Inflammatory macrophage (primary cell): ENCODE results near the gene PSMA6.
"Not testable (repeated sequence)": the region's sequence is repeated elsewhere in the genome, so short reads cannot be mapped to it uniquely, and the experiment has no call there.

Experiments used
- DNase-seq, 2 donors: peaks; one replicate each; pipeline ENCODE4 v3.0.0-alpha.2; 2020 to 2022

PSMA6 gene

DNA sequence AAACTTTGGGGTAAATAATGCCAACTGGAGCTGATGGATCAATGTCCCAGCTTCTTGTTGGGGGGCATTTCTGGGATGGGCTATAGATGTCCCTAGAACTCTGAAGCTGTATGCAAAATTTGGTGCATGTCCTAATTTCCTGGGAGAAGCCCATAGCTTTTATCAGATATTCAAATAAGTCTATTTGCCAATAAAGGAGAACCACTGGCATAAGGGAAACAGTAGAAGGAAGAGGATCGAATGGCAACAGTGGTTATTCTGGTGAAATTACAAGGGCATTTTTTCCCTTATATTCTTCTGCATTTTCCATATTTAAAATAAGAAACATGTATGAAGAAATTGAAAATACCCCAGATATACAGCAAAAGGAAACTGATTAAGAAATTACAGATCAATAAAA, 34.2 kb downstream of the PSMA6 start:
- no peak for DNase-seq

DNA sequence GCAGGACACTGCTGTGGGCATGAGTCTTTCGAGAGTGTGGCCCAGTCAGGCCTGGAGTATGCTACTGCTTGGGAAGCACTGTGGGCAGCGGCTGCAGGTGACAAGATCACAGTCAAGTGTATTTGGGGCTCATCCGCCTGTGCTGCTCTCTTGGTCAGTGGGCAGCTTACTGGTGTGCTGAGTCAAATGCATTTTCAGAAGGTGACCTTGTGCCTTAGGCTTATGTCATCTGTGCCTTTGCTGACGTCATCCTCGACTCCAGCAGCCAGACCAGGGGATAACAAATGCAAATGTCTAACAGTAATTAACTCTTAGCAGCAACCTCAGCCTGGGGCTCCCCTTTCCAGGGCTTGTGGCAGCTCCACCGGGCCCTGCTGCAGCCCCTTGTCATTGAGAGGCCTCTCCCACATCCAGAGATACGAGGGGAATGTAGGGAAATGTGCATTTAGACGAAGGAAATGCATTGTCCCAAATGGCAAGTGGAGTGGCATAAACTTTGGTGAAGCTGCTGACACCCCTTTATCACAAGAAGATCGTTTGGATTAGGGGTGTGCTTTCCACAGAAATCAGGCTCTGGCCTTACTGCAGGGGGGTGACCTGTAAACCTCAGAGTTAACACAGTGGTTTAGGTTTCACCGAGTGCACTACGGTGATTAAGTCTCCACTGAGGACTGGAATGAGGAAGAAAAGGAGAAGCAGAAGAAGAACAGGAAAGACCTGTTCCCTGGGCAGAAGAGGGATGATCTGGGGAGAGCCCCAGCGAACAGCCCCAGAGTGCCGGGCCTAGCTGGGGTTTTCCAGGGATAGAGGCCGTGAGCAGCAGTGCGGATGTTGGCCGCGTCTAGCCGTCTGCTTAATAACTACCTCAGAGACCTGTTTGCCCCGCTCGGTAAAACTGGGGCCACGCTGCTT, 39.7 kb downstream of the PSMA6 start:
- peak; percentile 26 to 48 for DNase-seq

DNA sequence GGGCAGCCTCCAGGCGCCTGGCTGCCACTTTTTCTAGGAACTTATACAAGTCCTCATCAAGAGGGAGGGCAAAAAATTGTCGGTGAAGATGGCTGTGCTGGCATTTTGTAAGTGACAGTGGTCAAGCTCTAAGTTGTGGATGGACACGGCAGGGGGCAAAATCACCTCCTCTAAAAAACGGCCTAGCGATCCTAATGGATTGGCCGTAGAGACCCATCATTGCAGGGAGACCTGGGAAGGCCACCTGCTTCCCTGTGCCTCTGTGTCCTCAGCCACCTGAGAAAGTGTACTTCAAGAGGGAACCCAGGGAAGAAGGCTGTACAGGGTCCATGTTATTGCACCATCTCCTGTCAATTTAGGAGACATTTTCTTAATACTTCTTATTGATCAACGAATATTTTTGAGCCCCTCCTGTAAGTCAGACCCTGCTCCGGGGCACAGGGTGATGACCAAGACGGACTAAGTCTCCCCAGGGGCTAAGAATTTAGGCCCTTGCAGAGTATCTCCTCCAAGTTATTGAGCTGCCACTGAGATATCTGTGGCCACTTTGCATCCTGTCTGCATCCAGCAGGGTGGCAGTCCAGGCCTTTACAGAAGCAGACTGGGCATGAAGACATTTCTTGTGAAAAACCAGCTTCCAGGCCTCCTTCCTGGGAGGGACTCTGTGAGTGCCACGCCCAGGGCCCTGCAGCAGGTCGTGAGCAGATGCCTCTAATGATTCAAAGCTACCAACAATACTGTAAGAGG, 40.5 kb downstream of the PSMA6 start:
- peak; percentile 69 to 72 for DNase-seq

DNA sequence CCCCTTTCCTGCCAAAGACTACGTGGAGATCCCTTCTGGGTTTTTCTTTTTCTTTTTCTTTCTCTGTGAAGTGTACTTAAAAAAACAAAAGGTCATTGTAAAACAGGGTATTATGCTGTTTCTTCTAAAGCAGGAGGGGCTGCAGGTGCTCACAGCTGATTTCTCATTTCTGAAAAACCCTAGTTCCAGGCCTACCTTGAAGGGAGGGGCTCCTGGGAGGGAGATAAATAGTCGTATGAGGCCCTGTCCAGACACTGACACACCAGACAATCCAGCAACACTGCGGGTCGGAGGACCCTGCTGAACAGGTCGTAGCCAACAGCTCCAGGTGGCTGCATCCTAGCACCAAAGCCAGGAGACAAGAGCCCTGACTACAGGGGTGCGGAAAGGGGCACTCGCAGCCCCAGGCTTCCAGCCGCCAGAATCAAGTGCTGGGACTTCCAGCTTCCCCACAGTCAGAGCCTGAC, 41.1 kb downstream of the PSMA6 start:
- DNase-seq, result no peak

DNA sequence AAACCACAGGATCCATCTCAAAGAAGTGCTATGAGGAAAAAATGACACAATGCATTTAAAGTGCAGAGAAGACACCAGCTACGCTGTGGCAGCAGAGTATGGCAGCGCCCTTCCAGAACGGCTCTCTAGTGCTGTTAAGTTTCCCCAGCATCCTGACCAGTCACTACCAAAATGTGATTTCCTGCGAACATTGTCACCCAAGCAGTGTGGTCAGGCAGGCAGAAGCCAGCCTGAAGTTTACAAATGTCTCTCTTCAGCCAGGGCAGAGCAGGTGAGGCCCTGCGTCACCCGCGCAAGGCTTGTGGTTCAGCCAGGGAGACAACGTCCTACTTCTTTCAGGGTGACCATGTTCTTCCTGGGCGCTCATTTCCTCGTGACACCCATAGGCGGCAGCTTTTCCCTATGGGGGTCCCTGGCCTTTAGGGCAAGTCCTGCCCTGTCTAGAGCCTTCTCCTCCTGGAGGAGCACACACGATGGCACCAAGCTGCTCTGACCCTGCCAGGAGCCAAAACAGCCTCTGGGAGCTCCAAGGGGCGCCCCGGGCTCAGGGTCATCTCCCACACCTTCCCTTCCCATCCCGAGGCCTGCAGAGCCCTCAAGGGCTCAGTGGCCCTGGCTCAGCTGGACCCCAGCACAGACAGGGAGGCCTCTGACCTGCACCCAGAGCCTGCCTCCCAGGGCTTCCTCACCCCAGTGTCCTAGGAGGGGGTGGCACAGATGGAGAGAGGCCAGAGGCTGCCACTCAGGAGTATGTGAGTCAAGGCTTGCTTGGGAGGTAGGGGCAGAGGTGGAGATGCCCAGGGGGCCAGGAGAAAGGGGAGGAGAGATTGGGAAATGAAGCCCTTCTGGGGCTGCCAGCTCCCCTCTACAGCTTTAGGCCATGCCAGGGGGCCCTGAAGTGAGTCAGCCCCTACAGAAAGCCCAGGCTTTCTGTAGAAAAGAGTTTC, 41.9 kb downstream of the PSMA6 start:
- no peak for DNase-seq

DNA sequence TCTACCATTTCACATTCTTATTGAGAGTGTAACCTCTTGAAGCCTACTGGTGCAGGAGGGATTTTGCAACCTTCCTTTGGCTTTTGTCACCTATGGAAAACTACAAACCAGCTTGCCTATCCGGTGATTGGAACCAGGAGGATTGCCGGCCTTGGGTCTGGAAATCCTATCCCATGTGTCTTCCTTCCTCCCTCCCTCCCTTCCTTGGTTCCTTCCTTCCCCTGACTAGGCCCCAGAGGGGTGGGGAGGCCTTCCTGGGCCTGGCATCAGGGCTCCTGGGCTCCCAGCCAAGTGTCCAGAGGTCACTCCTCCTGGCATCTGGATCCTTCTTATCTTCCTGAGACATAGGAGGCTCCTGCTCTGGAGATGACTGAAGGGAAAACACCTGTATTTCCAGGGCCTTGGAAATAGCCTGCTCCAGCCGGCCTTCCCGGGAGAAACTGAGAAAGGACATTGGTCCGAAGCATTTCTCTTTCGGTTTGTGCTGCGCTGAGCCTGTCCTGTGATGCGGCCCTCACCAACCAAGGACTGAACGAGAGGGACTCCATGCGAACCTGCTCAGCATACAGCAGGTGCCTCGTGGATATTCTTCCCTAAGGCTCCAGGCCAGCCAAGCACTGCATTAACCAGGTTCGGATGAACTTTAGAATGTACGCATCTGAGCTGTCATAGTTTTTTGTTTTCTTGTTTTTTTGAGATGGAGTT, 43.4 kb downstream of the PSMA6 start:
- DNase-seq, result no peak

DNA sequence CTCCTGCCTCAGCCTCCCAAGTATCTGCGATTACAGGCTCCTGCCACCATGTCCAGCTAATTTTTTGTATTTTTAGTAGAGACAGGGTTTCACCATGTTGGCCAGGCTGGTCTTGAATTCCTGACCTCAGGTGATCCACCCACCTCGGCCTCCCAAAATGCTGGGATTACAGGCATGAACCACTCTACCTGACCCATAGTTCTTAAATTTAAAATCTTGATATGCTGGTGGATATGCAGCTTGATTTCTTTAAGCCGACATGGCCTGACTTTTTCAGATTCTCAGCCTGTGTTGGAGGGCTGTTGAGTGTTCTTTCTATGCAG, 44.0 kb downstream of the PSMA6 start:
- not testable (repeated sequence) for DNase-seq

DNA sequence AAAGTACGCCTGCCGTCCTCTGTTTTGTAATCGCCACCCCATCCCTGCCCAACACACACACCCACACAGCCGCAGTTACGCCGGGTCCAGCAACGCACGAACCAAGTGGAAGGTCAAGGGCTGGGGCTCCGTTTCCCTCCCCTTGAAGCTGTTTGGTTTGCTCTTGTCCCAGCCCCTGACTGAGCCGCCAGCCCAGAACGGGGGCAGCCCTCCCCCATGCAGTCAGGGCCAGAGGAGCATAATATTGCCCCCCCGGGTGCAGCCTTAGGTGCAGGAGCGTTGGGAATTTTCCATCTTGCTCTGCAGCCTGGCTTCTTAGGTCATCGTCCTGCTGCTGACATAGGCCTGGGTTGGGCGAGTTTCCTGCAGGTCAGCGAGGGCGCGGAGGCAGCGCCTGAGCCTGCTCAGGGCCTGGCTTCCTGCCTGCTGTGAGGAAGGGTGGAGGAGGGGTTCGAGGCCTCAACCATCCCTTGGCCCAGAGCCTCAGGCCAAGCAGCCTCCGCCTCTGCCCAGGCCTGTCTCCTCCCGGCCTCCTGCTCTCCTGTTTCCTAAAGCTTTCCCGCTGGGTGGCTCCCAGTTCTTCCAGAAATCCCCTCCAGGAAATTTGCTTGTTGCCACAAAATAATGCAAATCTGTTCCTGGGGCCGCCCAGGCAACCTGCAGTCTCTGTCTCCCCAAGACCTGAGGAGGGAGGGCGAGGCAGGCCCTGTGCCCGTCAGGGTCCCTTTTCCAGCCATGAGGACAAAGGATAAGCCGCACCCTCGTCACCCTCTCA, 44.5 kb downstream of the PSMA6 start:
- peak; percentile 90 for DNase-seq

DNA sequence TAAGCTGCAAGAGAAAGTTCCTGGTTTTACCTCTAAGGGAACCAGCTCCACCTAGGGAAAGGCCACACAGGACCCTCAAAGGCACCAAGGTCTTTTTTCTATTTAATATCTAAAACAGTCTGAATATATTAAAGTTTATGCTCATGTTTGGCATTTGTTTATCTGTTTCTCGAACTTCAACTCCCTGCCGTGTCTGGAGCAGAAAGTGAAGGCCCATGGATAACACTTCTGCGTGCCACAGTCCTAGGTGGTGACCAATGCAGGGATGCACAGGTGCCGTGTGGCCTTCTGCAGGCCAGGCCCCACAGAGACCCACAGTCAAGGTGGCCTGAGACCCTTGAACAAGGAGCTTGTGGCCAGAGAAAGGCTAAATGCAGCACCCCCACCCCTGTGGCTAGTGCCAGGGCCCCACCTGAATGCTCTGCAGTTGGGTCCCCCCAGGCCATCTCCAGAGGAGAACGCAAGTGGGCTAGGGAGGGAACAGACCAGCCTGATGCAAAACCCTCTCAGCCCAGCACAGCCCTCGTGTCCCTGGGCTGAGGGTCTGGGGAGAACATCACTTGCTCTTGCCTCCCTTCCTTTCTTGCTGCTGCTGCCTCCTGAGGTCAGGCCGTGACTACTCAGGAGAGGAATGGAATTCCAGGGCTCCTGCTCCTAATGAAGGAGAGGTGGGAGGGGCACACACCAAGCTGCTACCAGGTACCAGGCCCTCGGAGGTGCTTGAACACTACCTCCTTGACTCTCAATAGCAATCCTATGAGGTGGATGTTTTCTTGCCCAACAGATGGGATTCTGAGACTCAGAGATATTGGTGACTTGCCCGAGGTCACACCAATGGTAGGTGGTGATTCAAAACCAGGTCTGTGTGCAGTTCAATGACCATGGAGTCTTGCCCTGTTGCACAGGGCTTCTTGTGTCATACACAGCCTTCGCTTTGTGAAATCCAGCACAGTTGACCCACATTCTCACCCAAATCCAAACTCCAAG, 45.4 kb downstream of the PSMA6 start:
- no peak for DNase-seq

DNA sequence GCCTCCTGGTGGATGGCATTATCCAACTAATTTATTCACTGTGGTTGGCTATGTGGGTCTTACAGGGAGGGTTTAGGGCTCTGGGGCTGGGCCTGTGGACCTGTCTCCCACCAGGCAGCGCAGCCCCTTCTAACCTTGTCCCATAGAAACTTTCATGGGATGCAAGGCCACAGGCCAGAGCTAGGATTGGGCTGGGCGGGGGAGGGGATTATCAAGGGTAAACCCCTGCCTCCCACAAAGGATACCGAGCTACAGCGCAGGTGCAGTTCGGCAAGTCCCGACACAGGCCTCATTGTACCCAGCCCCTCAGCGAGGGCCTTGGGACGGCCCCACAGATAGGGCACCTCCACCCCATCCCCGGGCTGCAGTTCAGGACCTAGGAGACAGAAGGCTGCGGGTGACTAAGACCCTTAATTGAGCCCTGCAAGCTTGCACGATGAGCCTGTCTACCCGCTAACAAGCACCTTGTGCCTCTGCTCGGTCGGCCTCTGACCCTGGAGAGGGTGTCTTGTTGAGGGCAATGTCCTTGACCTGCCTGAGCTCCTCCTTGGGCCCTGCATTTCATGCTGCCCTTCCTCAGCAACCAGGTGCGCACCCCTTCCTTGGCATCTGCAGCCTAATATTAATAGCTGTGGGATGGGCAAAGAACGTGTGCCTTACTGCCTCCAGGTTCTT, 46.7 kb downstream of the PSMA6 start:
- DNase-seq, result no peak

DNA sequence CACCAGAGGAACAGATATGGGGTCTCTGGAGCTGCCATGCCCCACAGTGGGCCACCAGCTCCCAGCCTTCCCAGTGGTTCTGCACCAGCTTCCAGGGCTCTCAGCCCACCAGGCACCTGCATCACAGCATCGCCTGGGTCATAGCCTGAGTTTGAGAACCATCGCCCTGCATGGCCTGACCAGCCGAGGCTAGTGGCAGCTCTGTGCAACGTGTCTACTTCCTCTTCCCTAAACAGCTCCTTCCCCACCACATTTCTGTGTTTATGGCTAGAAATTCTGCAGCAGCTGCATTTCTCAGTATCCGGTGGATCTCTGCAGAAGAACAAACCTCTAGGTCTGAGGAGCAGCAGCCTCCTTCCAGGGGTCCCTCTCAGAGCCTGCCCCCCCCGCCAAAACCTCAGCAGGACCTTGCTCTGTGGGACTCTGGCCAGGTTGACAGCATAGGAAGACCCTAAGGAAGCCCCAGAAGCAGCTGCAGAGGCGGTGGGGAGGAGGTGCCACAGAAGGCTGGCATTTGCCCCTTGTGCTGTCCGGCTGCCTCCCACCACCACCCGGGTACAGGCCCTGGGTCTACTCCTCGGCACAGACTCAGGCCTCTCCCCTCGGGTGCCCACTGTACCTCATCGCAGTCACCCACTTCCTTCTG, 47.7 kb downstream of the PSMA6 start:
- peak; percentile 84 to 85 for DNase-seq

DNA sequence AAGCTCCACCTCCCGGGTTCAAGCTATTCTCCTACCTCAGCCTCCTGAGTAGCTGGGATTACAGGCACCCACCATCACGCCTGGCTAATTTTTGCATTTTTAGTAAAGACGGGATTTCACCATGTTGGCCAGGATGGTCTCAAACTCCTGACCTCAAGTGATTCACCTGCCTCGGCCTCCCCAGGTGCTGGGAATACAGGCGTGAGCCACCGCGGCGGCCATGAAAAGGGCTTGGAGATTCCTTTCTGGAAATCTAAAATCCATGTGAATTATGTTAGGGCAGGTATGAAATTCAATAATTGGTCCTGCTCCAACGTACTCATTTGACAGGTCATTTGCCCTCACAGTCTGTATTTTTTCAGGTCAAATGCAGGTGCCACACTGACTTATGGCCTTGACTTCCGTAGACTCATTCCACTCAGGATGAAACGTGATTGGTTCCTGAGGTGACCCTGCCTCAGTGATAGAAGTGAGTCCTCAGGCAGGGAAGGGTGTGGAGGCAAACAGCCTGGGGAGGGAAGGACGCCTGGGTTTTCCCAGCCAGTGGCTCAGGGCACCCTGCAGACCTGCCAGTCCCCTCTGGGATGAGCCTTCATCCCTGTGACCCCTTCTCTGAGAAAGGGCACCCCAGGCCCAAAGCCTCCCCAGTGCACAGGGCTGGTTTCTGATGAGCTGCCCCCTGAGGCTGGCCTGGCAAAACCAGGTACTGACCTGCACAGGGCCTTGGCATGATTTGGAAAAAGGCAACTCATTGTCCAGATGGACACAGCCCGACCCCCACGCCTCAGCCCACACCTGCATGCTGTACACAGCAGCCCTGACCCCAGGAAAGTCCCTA, 48.7 kb downstream of the PSMA6 start:
- DNase-seq, result no peak

DNA sequence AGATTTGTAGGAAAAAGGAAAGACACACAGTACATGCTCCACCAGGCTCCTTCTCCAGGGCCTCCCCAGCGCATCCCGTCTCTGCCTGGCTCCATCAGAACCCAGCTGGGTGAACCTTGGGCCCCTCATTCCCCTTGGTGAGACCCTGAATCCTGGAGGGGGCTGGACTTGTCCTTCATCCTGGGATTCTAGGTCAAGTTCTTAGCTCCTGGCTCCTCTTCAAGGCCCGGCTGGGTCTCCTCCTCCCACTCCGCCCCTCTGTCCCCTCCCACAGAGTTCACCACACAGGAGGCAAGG, 49.2 kb downstream of the PSMA6 start:
- no peak for DNase-seq

DNA sequence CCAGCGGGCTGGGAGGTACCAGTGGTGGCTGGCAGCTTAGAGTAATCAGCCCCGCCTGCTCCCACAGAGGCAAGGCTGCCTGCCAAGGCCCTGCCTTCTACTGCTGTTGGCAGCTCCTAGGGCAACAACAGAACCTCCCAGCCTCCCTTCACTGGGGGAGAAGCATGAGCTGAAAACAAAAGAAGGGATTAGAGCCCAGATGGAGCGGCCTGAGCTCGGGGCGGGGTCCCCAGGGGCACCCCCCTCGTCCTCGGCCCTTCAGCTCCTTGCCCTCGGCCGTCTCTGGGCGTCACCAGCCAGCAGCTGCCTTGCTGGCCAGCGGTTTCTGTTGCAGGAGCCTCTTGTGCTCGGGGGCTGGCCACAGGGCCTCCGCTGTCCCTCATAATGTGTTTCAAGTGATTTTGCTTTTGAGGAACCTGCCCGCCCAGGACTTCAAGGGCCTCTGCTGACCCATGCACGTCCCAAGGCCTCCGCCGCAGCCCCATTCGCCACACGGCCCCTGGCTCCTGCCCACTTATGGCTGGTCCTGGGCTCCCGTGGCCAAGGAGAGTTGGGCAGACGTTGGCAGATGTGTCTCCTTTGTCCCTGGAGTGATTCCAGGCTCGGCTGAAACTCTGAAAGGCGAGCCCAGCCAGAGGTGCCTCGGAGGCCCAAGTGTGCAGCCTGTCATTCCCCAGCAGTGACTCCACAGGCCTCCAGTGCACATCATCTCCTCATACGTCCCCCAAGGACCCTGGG, 49.7 kb downstream of the PSMA6 start:
- DNase-seq, result peak; percentile 69 to 78

DNA sequence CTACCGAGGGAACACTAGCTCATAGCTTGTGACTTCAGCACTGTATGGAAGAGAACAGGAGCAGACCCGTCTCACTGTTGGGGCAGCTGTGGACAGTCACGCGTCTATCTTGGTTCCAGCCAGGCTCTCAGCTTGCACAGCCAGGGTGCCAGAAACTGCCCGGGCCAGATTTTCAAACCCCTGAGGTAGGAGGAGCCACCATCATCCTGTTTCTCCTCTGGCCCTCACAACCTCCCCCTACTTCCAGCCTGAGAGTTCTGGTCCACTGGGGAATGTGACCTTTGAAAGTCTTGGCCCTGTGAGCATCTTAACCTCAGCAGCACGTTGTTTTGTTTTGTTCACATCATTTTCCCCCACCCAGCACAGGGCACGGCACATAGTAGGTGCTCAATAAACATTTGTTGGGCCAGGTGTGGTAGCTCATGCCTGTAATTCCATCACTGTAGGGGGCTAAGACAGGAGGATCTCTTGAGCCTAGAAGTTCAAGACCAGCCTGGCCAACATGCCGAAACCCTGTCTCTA, 50.4 kb downstream of the PSMA6 start:
- no peak for DNase-seq

DNA sequence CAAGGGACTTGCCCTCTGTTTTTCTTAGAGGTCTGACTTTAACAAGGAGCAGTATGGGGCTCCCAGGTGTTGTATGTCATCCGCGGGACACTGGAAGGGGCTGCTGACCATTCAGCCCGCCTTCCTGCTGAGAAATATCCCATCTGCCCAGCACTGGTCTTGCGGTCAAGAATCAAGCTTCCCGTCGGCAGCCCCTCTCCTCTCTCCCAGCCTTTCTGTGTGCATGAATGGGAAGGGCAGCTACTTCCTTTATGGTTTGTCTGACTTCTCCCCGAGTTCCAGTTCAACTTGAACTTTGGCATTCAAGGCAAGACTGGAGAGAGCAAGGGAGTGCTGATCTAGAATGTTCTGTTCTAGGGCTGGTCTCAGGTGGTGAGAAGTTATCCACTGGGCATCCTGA, 51.5 kb downstream of the PSMA6 start:
- DNase-seq, result peak in 1 of 2 donors; percentile 29
